ENCODE measurements around the gene RSBN1L.

Gene RSBN1L

DNA sequence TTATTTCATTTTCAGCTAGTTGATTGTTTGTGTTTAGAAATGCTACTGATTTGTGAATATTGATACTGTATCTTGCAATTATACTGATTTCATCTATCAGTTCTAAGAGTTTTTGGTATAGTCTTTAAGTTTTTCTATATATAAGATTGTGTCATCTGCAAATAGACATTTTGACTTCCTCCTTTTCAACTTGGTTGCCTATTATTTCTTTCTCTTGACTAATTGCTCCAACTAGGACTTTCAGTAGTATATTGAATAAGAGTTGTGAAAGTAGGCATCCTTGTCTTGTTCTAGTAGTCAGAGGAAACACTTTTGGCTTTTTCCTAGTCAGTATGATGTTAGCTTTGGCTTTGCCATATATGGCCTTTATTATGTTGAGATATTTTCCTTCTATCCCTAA lies 122.8 kb downstream of the RSBN1L start:
- Histone ChIP-seq H3K4me1 (ENCODE audit: control insufficient read depth, low read depth, low read length) (no peaks in the 10 kb centered on the region), H3K27ac (ENCODE audit: low read length) (no peak overlapping the region), H3K9me3 (ENCODE audit: control insufficient read depth, low read depth, low read length) (peaks cover 4% of the 10 kb centered on the region), H3K9ac (ENCODE audit: low read length) (no peak overlapping the region), H3K27me3 (ENCODE audit: control insufficient read depth, insufficient read depth, low read length) (no peaks in the 10 kb centered on the region), H3K4me3 (ENCODE audit: low read length) (no peak overlapping the region), H3K36me3 (ENCODE audit: control insufficient read depth, low read depth, low read length) (no peaks in the 10 kb centered on the region)

DNA sequence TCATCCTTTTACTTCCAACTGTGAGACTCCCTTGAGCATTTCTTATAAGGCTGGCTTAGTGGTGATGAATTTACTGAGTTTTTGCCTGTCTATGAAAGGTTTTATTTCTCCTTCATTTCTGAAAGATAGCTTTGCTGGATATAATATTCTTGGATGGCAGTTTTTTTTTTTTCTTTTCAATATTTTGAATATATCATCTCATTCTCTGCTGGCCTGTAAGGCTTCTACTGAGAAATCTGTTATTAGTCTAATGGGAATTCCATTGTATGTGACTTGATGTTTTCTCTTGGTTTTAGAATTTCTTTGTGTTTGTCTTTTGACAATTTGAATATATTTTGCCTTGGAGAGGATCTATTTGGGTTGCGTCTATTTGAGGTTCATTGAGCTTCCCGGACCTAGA lies 124.7 kb downstream of the RSBN1L start:
- H3K27ac ChIP-seq (ENCODE audit: low read length): no peak overlapping the region

DNA sequence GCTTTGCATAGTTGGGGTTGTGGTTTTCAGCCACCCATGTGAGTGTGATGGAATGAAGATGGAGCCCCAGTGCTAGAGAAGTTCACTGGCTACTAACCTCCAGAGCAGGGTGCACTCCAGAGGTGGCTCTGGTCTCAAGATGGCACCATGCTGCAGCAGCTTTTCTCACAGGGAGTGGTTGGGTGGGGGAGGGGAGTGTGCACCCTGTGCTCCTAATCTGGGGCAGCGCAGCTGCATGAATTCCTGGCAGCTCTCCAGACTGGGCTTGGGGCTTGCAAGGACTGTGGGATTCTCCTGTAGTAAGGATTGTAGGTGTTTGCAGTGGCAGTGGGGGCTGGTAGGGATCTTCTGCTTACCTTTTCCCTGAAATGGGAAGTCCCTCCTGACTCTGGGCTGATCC lies 126.0 kb downstream of the RSBN1L start:
- H3K9me3 ChIP-seq (ENCODE audit: control insufficient read depth, low read depth, low read length): peaks cover 4% of the 10 kb centered on the region
- no peak overlapping the region for H3K27ac ChIP-seq (ENCODE audit: low read length)
- H3K36me3 ChIP-seq (ENCODE audit: control insufficient read depth, low read depth, low read length): no peaks in the 10 kb centered on the region
- H3K4me1 ChIP-seq (ENCODE audit: control insufficient read depth, low read depth, low read length): no peaks in the 10 kb centered on the region
- H3K27me3 ChIP-seq (ENCODE audit: control insufficient read depth, insufficient read depth, low read length): no peaks in the 10 kb centered on the region
- H3K4me3 ChIP-seq (ENCODE audit: low read length): no peak overlapping the region
- no peak overlapping the region for H3K9ac ChIP-seq (ENCODE audit: low read length)

More for the DNA sequence above, 124.7 kb downstream of the RSBN1L start:
- Histone ChIP-seq H3K4me1 (ENCODE audit: control insufficient read depth, low read depth, low read length) (no peaks in the 10 kb centered on the region), H3K9ac (ENCODE audit: low read length) (no peak overlapping the region), H3K9me3 (ENCODE audit: control insufficient read depth, low read depth, low read length) (peaks cover 4% of the 10 kb centered on the region), H3K27me3 (ENCODE audit: control insufficient read depth, insufficient read depth, low read length) (no peaks in the 10 kb centered on the region), H3K4me3 (ENCODE audit: low read length) (no peak overlapping the region), H3K36me3 (ENCODE audit: control insufficient read depth, low read depth, low read length) (no peaks in the 10 kb centered on the region)

DNA sequence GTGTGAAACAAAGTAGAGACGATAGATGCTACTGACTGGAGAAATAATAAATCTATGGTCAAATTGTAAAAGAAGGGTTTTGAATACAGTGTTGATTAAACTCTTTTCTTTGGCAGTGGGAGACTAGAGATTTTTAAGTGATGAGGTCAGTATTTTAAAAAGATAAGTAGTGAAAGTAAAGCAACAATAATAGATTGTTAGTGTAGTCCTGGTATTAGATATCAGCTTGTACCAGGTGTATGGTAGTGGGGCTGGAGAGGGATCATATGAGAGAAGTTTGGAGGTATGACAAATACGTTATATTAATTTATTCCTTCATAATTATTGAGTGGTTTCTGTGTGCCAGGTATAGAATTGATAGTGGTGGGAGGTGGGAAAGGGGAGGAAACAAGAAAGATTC lies 127.5 kb downstream of the RSBN1L start:
- Histone ChIP-seq H3K27me3 (ENCODE audit: control insufficient read depth, insufficient read depth, low read length) (no peaks in the 10 kb centered on the region), H3K4me1 (ENCODE audit: control insufficient read depth, low read depth, low read length) (no peaks in the 10 kb centered on the region), H3K9ac (ENCODE audit: low read length) (no peak overlapping the region), H3K27ac (ENCODE audit: low read length) (no peak overlapping the region), H3K4me3 (ENCODE audit: low read length) (no peak overlapping the region), H3K9me3 (ENCODE audit: control insufficient read depth, low read depth, low read length) (peaks cover 4% of the 10 kb centered on the region), H3K36me3 (ENCODE audit: control insufficient read depth, low read depth, low read length) (no peaks in the 10 kb centered on the region)

DNA sequence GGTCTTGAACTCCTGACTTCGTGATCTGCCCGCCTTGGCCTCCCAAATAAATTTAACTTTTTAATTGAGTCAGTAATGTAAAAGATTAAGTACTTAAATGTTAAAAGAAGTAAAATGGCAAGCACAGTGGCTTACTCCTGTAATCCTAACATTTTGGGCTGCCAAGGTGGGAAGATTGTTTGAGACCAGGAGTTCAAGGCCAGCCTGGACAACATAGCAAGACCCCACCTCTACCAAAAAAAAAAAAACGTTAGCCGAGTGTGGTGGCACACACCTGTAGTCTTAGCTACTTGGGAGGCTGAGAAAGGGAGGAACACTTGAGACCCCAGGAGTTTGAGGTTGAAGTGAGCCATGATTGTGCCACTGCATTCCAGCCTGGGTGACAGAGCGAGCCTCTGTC lies 128.4 kb downstream of the RSBN1L start:
- no peaks in the 10 kb centered on the region for H3K4me1 ChIP-seq (ENCODE audit: control insufficient read depth, low read depth, low read length)
- no peak overlapping the region for H3K27ac ChIP-seq (ENCODE audit: low read length)
- H3K27me3 ChIP-seq (ENCODE audit: control insufficient read depth, insufficient read depth, low read length): no peaks in the 10 kb centered on the region
- peaks cover 4% of the 10 kb centered on the region for H3K9me3 ChIP-seq (ENCODE audit: control insufficient read depth, low read depth, low read length)
- no peak overlapping the region for H3K9ac ChIP-seq (ENCODE audit: low read length)
- H3K36me3 ChIP-seq (ENCODE audit: control insufficient read depth, low read depth, low read length): no peaks in the 10 kb centered on the region
- no peak overlapping the region for H3K4me3 ChIP-seq (ENCODE audit: low read length)

DNA sequence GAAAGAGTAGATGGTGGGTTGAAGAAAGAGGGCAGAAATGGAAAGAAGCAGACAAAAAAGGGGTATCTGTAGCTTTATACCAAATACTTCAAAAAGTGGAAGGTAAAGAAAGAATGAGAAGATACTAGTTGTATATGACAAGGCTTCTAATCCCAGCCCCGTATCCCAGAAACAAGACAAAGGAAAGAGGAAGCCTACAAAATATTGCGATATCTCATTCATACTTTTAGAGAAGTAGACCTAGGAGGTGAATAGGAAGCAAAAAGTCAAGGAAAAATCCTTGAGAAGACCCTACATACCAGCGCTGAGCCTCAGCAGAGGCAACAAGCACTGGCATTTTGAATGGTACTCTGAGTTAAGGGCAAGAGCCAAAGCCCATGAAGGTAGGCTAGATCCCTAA lies 128.9 kb downstream of the RSBN1L start:
- no peak overlapping the region for H3K27ac ChIP-seq (ENCODE audit: low read length)
- no peak overlapping the region for H3K4me3 ChIP-seq (ENCODE audit: low read length)
- H3K27me3 ChIP-seq (ENCODE audit: control insufficient read depth, insufficient read depth, low read length): no peaks in the 10 kb centered on the region
- H3K4me1 ChIP-seq (ENCODE audit: control insufficient read depth, low read depth, low read length): no peaks in the 10 kb centered on the region
- H3K9me3 ChIP-seq (ENCODE audit: control insufficient read depth, low read depth, low read length): peaks cover 4% of the 10 kb centered on the region
- no peaks in the 10 kb centered on the region for H3K36me3 ChIP-seq (ENCODE audit: control insufficient read depth, low read depth, low read length)
- no peak overlapping the region for H3K9ac ChIP-seq (ENCODE audit: low read length)

DNA sequence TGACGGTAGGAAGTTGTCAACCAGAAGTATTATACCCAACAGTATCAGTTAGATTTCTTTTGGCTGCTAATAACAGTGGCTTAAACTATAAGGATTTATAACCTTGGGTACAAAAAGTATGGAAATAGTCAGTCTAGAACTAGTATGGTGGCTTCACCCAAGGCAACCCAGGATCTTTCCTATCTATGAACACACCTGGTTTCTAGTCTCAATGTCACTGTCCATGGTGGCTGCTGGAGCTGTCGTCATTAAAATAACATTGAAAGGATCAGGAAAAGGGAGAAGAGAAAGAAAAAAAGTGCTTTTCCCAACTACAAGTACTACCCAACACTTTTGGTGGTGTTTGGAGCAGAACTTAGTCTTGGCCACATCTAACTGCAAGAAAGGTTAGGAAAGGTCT lies 130.0 kb downstream of the RSBN1L start:
- no peak overlapping the region for H3K4me3 ChIP-seq (ENCODE audit: low read length)
- H3K27ac ChIP-seq (ENCODE audit: low read length): no peak overlapping the region
- H3K27me3 ChIP-seq (ENCODE audit: control insufficient read depth, insufficient read depth, low read length): no peaks in the 10 kb centered on the region
- H3K4me1 ChIP-seq (ENCODE audit: control insufficient read depth, low read depth, low read length): no peaks in the 10 kb centered on the region
- H3K9ac ChIP-seq (ENCODE audit: low read length): no peak overlapping the region
- no peaks in the 10 kb centered on the region for H3K9me3 ChIP-seq (ENCODE audit: control insufficient read depth, low read depth, low read length)
- no peaks in the 10 kb centered on the region for H3K36me3 ChIP-seq (ENCODE audit: control insufficient read depth, low read depth, low read length)

DNA sequence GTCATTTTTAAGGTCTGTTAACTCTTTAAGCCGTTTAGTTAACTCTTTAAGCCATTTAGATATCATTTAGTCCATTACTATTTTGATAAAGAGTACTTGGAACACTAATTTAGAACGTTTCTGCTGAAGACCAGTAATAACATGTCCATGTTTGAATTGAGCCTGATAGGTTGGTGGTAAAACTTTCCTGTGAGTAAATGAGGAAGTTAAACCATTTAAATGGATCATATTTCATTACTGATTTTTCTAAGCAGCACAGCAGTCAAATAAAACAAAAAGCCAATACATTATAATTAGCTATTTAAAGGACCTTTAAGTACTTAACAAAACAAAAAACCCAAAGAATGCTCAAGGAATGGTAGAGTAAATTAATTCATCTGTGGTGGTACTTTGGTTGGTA lies 131.7 kb downstream of the RSBN1L start:
- no peaks in the 10 kb centered on the region for H3K9me3 ChIP-seq (ENCODE audit: control insufficient read depth, low read depth, low read length)
- H3K4me3 ChIP-seq (ENCODE audit: low read length): no peak overlapping the region
- H3K27ac ChIP-seq (ENCODE audit: low read length): no peak overlapping the region
- H3K4me1 ChIP-seq (ENCODE audit: control insufficient read depth, low read depth, low read length): no peaks in the 10 kb centered on the region
- no peak overlapping the region for H3K9ac ChIP-seq (ENCODE audit: low read length)
- H3K27me3 ChIP-seq (ENCODE audit: control insufficient read depth, insufficient read depth, low read length): no peaks in the 10 kb centered on the region
- no peaks in the 10 kb centered on the region for H3K36me3 ChIP-seq (ENCODE audit: control insufficient read depth, low read depth, low read length)

DNA sequence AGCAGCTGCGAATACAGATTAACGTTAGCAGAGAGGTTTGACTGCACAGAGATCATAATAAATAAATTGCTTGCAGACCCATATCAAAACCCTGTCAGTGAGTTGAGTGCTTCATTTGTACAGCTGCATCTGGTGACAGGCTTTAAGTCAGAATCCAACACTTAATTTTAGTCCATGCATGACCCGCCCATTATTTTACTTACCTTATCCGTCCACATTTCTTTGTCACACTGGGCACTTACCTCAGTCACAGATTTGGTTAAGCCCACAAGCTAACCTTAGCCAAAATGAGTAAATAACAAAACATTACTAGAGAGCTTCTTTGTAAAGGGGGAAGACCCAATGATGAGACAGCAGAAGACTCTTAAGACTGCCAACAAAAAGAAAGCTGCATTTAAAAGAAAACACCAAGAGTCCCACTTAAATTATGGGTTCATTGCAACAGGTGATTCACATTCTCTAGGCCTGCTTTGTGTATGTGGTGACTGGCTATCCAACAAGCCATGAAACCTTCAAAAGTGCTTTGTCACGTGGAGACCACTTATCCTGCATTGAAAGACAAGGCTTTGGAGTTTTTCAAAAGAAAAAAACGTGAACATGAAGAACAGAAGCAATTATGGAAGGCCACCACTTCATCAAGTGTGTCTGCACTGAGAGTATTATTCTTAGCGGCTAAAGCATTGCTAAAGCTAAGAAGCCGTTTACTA lies 134.5 kb downstream of the RSBN1L start:
- no peak overlapping the region for H3K27ac ChIP-seq (ENCODE audit: low read length)
- no peak overlapping the region for H3K4me3 ChIP-seq (ENCODE audit: low read length)
- no peaks in the 10 kb centered on the region for H3K9me3 ChIP-seq (ENCODE audit: control insufficient read depth, low read depth, low read length)
- H3K4me1 ChIP-seq (ENCODE audit: control insufficient read depth, low read depth, low read length): no peaks in the 10 kb centered on the region
- no peak overlapping the region for H3K9ac ChIP-seq (ENCODE audit: low read length)
- H3K36me3 ChIP-seq (ENCODE audit: control insufficient read depth, low read depth, low read length): no peaks in the 10 kb centered on the region
- no peaks in the 10 kb centered on the region for H3K27me3 ChIP-seq (ENCODE audit: control insufficient read depth, insufficient read depth, low read length)

DNA sequence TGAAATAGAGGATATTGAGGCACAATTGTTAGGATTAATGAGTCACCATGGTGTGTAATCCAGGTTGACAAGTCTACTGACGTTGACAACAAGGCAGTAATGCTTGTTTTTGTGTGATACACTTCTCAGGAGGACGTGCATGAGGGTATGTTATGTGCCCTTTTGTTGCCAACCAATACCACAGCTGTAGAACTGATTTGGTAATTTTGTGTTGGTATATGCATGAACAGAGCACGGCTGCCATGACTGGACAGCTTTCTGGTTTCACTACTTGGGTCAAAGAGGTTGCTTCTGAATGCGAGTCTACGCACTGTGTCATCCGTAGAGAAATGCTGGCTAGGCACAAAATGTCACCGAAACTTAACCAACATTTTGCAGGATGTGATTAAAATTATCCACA lies 135.2 kb downstream of the RSBN1L start:
- Histone ChIP-seq H3K9me3 (ENCODE audit: control insufficient read depth, low read depth, low read length) (no peaks in the 10 kb centered on the region), H3K4me1 (ENCODE audit: control insufficient read depth, low read depth, low read length) (no peaks in the 10 kb centered on the region), H3K9ac (ENCODE audit: low read length) (no peak overlapping the region), H3K27me3 (ENCODE audit: control insufficient read depth, insufficient read depth, low read length) (no peaks in the 10 kb centered on the region), H3K36me3 (ENCODE audit: control insufficient read depth, low read depth, low read length) (no peaks in the 10 kb centered on the region), H3K27ac (ENCODE audit: low read length) (no peak overlapping the region), H3K4me3 (ENCODE audit: low read length) (no peak overlapping the region)

DNA sequence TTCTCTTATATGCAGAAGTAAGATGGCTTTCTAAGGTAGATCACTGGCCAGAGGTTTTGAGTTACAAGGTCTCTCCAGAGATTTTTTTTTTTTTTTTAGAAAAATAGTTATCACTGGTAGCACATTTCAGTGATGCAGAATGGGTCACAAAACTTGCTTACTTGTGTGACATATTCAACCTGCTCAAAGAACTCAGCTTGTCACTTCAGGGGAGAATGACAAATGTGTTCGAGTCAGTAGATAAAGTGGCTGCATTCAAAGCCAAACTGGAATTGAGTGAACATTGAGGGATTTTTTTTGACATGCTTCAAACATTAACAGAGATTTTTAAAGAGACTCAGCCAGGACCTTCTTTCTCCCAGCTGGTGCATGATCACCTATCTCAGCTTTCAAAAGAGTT lies 135.7 kb downstream of the RSBN1L start:
- Histone ChIP-seq H3K27me3 (ENCODE audit: control insufficient read depth, insufficient read depth, low read length) (no peaks in the 10 kb centered on the region), H3K36me3 (ENCODE audit: control insufficient read depth, low read depth, low read length) (no peaks in the 10 kb centered on the region), H3K4me1 (ENCODE audit: control insufficient read depth, low read depth, low read length) (no peaks in the 10 kb centered on the region), H3K4me3 (ENCODE audit: low read length) (no peak overlapping the region), H3K27ac (ENCODE audit: low read length) (no peak overlapping the region), H3K9me3 (ENCODE audit: control insufficient read depth, low read depth, low read length) (no peaks in the 10 kb centered on the region), H3K9ac (ENCODE audit: low read length) (no peak overlapping the region)

All from iPS-18a (cell line).